ENCODE data around the gene EMX2.

- no peak for TF ChIP-seq CTCF (IDR thresholded peaks at IDR 0.05 in 2 of 3, conservative IDR thresholded peaks at IDR 0.05 in 1 of 3; ENCODE audit: control insufficient read depth in 2 of 3, extremely low read depth in 1 of 3, insufficient read depth in 1 of 3, low read depth in 3 of 3, low read length in 3 of 3)
- TF ChIP-seq MYC (IDR thresholded peaks at IDR 0.05; ENCODE audit: insufficient read depth, insufficient read length, insufficient replicate concordance, low read length, severe bottlenecking) = no peak
- TF ChIP-seq EZH2 (IDR thresholded peaks at IDR 0.05; ENCODE audit: borderline replicate concordance, control insufficient read depth, low read depth, low read length) = no peak
- no peak for TF ChIP-seq CHD1 (IDR thresholded peaks at IDR 0.05; ENCODE audit: low read depth, low read length)
- no peak for TF ChIP-seq POLR2AphosphoS5 (IDR thresholded peaks at IDR 0.05; ENCODE audit: low read length)
- TF ChIP-seq PKNOX1 (IDR thresholded peaks at IDR 0.05) = no peak
- no peak for TF ChIP-seq SMAD1 (IDR thresholded peaks at IDR 0.05; ENCODE audit: low read depth, partially characterized antibody)
- TF ChIP-seq ZNF274 (IDR thresholded peaks at IDR 0.05; ENCODE audit: insufficient read depth, insufficient read length) = no peak
- TF ChIP-seq CEBPB (IDR thresholded peaks at IDR 0.05; ENCODE audit: borderline replicate concordance in 1 of 2, low read depth in 2 of 2, low read length in 2 of 2) = no peak
- TF ChIP-seq BRCA1 (IDR thresholded peaks at IDR 0.05; ENCODE audit: low read depth, low read length) = no peak
Observed at GRCh38 chr10:117553142-117553814, 10.7 kb downstream of the EMX2 start.

Data from GM12878 (cell line).